ENCODE data around the gene SERINC2.

The SERINC2 gene

DNA sequence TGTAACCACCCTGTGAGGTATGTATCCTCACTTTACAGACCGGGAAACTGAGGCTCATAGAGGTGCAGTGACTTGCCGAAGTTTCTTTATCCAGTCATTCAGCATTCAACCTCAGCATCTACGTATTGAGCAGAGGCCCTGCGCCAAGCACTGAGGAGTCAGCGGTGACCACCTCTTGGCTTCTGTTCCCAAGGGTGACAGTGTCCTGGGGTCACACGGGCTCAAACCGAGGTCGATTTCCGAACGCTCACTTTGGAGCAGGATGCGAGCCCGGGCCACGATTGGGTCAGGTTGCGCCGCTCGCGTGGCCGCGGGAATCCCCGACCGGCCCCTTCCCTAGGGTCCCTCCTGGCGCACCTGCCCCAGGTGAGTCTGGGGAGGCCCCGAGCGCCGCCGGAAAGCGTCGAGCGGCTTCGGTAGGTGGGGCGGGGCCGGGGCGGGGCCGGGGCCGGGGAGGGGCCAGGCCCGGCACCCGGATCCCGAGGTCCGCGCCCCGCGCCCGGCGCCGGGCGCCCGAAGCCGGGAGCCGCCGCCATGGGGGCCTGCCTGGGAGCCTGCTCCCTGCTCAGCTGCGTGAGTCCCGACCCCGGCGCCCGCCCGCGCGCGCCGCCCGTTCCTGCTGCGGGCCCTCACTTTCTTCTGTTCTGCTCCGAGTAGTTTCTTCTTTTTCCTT, at the start of gene SERINC2:
Gene SERINC2 (plus strand): TSS at position 482 of the 673 bp plus-strand sequence. CDS start 53 bp downstream, at position 535.
- no peak for DNase-seq (ENCODE audit: low read depth)

DNA sequence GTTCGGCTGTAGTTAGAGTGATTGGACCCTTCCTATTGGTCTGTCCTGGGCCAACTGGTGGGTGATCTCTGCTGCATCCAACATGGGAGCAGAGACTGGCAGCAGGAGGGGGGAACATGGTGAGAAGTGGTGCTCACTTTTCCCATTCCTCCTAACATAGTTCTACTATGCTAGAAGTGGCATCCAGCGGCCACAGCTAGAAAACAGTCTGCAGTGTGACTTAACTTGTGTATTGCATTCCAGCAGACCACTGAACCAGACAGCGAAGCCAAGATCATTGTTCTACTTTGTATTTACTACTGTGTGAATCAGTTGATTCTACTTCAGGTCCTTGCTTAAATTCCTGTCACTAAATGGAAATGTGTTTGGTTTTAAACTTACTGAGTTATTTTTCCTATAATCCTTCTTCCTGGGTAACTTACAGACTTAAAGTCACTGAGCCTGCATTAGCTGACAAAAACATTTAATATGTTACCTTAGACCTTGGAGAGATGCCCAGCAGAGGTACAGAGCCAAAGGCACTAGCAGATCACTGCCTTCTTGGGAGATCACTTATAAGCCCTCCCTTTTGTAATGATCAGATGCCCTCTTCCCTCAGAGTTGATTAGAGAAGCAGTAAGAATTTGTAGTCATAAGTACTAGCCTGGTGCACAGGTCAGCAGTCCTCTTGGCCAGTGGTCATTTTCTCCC, 48.3 kb upstream of the SERINC2 start:
- DNase-seq (ENCODE audit: low read depth): no peak

DNA sequence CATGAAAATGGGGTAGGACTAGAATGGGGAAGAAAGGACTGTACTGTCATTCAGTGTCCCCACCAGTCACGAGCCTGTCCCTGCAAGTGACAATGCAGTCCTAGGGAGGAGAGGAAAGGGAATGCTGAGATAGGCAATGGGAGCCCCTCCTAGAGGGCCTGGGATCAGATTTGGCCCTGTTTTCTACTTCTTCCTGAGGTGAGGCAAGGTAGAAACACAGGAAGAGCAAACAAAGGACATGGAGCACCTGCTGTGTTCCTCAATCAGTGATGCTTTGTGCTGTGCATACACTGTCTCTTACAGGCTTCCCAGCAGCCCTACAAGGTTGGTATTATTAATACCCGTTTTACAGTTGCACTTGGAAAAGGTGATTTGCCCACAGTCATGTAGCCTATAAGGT, 46.2 kb upstream of the SERINC2 start:
- DNase-seq (ENCODE audit: low read depth): no peak

DNA sequence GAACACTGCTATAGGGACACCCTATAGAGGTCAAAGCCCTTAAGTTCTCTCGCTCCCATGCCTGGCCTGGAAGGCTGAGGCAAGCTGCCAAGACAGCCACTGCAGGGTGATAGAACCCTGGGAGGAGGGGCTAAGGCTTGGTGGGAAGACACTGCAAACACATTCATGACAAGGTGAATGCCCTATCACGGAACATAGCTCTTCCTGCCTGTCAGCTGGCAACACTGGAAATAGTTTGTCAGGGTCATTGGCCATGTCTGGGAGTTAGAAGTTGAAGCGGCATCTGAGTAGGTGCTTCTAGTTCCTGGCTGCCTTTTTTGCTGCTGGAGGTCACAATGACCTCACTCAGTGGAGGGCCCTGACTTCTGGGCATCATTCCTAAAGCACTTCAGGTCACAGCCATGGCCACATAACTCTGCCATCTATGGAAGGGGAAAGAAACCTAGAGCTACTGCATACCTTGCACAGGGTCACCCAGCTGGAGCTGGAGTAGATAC, 44.4 kb upstream of the SERINC2 start:
- no peak for DNase-seq (ENCODE audit: low read depth)

DNA sequence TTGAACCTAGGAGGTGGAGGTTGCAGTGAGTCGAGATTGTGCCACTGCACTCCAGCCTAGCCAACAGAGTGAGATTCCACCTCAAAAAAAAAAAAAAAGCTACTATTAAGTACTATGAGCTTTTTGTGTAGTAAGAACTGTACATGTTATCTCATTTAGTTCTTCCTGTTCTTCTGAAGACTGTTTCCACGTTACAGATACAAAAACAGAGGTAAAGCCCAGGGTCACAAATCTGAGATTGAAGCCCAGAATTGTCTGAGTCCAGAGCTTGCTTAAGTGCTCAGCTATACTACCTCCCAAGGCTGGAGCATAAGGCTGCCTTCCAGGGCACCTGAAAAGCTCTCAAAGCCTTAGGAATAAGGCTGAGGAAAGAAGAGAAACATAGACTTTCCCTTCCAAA, 43.0 kb upstream of the SERINC2 start:
- no peak for DNase-seq (ENCODE audit: low read depth)

DNA sequence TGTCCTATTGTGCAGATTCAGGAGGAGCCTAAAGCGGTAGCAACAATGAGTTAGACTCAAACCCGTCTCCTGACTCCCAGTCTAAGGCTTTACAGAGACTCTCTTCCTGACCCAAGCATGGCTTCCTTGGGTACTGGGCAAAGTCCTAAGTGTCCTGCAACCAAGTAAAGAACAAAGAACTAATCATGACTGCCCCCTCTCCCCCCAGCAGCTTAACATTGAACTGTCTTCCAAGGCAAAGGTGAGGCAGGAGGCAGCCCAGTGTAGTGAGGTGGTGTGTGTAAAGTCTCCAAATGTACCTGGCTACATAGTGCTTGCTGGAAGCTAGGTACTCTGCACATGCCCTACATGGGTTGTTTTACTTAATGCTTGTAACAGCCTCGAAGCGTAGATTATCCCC, 42.4 kb upstream of the SERINC2 start:
- DNase-seq (ENCODE audit: low read depth): no peak

DNA sequence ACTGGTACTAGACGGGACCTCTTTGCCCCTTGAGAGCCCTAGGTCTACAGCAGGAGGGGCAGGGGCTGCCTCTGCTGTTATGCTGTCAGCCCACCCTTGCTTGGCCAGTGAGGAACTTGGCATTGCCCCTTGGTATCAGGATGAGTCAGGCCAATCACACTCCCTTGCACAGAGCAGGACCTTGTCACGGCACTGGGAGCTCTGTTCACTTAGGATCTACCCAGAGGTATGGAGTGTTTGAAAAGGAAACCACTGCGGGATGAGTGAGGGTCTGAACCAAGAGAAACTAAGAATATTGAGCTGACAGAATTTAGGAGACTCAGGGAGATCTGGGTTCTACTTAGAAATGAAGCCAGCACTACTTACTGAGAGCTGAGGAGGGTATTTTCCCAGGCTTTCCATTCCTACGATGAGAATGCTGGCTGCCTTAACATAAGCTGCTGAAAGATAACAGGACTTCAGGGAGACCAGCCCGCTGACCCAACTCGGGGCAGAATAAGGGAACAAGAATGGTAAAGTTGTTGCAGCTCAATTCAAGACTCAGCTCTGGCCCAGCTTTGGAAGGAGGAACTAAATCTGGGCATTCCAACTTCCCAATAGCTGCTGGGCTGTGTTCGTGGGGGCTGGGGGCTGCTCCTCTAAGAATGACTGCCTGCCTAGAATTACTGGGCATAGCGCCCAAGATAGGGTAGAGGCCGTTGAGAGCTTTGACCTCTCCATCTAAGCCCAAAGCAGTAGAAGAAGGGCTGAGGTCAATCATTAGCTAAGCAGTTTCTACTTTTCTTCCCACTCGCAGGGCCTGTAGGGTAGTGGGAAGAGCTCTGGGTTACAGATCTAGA, 41.7 kb upstream of the SERINC2 start:
- no peak for DNase-seq (ENCODE audit: low read depth)

DNA sequence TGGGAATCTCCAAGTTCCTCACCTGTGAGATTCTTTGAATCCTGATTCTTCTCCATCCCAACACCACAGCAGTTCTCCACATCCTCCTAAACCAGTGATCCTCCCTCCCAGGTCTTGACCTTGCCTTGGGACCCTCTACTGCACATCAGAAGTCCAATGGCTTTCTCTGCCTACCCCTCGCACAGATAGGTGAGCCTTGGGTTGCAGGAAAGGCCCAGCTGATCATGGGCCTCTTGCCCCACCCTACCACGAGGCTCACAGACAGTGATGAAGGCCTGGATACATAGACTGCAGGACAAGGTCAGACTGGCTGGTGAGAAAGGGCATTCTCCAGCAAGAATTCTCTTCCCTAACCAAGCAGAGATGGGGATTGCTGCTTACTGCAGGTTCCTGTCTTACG, 41.0 kb upstream of the SERINC2 start:
- no peak for DNase-seq (ENCODE audit: low read depth)

DNA sequence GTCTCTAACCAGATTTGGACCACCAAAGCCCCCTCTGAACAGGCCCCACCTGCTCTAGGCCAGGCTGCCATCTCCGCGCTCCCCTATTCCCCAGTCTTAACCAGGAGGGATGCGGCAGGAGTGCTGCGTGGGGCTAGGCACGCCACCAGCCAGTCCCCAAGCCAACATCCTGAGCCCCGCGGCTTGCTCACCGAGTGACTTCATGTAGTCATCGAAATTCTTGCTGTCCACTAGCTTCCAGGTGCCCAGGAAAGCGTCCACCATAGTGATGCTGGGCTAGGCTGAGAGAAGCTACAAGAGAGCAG, 40.3 kb upstream of the SERINC2 start:
- DNase-seq (ENCODE audit: low read depth): no peak

DNA sequence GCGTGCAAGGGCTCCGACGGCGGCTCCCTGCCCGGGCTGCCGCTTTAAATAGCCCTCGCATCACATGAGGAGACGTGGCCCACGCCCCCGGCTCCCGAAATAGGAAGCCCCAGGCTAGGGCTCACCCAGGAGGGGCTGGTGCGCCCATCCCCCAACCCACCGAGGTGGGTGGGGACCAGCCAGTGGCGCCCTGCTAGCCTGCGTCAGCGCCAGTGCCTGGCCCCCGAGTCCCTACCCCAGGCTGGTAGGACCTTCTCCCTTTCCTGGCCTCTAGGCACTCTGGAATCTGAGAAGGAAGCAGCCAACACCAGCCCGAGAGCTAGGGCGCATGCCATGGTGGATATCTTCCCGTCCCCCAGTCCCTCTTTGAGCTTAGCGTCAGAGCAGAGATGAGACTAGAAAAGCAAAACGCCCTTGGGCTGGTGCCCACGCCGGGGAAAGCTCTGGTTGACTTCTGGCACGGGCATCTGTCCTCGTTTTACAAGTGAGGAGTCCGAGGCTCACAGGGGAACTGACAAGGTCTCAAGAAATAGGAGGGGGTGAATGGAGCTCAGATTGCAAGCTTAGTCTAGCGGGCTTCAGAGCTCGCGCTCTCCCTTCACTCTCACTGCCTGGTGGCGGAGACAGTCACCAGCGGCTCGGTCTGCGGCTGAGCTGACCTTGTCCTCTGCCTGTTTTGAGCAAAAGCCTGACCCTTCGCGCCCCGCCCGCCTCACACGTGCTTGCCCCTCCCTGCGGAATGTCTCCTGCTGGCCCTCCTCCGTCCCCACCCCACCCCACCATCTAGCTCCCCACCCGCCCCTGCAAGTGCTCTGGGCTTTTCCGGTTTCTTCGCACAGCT, 39.7 kb upstream of the SERINC2 start, which contains the start of gene FABP3:
Gene FABP3 (minus strand): TSS at position 21 of the 841 bp plus-strand sequence. CDS start 62 bp downstream, outside the sequence.
- no peak for DNase-seq (ENCODE audit: low read depth)

DNA sequence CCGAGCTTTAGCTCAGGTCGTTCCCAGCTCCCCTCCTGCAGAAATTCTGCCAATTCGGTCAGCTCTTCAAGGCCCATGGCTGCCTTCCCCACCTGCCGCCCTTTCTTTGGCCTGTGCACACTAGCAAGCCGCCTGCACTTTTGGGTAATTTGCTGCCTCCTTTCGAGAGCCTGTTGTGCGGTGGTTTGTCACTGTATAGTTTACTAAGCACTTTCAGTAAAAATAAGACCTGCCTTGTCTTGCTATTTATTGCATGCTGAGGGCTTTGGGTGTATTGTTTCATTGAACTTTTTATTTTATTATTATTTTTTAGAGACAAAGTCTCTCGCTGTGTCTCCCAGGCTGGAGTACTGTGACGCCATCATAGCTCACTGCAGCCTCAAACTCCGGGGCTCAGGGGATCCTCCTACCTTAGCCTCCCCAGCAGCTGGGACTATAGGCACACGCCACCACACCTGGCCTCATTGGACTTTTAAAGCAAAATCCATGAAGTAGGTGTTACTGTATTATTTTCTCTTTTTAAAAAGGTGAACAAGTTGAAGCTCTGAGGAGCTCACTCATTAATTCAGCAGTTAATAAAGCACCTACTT, 39.0 kb upstream of the SERINC2 start:
- no peak for DNase-seq (ENCODE audit: low read depth)

DNA sequence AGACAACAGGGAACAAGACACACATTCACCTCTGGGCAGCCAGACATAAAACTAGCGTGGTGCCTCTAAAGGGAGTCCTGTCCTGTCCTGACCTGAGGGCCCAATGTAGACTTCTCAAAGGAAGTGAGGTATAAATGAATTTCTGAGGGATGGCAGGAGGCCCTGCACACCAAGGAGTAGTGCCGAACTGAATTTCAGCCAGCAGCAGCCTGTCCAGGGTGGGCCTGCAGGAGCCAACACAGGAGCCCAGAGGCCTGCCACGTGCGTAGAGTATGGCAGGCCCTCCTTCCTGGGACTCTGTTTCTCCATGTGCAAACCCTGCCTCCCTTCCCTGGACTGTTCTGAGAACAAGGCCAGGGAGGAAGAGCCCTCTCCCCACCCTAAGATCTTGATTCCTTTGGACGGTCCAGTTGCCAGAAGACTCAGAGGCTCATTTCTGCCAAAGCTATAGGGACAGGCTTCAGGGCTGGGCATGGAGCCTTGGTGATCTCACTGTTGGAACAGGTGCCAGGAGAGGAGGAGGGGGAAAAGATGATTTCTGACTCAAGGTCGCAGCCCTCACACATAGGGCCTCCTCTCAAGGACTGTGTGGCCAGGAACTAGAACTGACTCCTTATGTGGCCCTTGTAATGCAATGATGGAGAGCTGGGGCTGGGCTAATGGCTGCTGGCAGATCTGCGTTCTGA, 38.4 kb upstream of the SERINC2 start:
- DNase-seq (ENCODE audit: low read depth): no peak

DNA sequence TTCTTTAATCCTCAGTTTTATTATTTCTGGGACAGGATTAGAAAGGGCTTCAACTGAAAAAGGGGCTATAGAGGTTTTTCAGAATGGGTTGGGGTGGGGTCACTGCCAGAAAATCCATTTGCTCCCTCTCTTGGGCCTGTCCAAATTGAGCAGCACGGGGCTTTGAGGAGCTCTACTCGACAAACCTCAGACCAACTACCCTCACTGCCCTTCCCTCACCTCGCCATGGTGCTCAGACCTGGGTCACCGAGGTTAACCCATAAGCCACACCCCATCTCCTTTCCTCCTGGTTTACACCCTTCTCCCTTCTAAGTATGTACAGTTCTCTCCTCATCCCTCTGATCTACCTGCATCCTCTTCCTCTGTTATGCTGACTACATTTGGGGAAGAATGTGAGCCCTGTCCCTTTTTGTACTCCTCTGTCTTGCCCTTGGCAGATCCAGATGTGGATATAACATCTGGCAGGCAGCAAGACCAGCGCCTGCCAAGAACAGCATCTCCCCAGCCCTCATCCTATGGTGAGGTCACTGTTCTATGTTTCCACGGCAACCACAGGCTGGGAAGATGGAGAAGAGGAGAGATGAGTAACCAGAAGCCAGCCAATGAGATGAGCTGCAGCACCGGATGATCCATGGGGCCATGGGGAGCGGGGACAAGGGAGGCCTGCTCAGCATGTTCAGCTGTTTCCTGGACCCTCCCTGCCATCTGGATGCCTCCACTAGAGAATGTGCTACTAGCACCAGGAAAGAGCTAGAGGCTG, 36.5 kb upstream of the SERINC2 start:
- DNase-seq (ENCODE audit: low read depth): peak; percentile 90

DNA sequence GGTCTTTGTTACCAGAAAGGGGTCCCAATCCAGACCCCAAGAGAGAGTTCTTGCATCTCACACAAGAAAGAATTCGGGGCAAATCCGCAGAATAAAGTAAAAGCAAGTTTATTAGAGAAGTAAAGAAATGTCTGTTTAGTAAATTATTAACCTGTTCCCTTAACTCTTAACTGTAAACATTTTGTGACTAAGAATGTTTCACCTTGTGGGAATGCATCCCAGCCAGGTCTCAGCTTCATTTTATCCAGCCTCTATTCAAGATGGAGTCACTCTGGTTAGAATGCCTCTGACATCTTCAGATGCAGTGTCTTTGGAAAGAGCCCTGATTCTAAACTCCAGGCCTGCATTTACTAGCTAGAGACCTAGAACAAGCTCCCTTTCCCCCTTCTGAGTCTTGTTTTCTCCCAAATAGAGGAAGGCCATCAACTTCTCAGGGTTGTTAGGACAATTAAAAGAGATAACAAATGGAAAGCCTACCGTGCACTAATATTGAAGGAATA, 35.6 kb upstream of the SERINC2 start:
- no peak for DNase-seq (ENCODE audit: low read depth)

DNA sequence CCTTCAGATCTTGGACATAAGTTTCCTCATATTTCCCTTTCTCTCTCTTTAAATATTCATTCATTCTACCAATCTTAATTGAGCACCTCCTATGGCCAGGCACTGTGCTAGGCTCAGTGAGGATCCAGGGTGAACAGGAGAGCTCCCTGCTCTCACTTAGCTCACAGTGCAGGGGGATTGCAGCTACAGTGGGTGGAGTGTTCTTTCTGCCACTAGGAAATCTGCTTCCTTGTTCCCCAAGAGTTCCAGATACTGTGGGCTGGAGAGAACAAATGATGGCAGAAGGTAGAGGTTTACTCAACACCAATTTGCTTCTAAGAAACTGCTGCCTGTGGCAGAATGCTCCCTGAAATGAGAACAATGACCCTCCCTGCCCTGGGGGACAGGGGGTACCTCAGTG, 35.0 kb upstream of the SERINC2 start:
- DNase-seq (ENCODE audit: low read depth): no peak

DNA sequence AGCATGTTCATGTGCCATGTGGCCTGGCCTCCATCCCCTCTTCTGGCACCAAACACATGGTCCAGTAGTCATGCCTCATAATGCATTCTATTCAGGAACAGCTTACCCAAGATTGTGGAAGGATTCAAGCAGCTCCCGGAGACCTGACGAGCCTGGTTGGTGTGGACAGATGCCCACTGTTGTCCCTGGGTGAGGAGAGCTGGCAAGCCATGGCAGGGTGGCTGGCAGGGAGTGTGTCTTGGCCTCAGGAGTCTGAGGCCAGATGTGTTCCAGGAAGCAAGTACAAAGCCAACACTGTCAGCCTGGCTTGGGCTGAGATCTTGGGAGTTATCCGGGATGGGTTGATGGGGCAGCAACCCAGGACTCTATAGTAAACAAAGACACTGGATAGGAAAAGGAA, 32.8 kb upstream of the SERINC2 start:
- DNase-seq (ENCODE audit: low read depth): no peak

DNA sequence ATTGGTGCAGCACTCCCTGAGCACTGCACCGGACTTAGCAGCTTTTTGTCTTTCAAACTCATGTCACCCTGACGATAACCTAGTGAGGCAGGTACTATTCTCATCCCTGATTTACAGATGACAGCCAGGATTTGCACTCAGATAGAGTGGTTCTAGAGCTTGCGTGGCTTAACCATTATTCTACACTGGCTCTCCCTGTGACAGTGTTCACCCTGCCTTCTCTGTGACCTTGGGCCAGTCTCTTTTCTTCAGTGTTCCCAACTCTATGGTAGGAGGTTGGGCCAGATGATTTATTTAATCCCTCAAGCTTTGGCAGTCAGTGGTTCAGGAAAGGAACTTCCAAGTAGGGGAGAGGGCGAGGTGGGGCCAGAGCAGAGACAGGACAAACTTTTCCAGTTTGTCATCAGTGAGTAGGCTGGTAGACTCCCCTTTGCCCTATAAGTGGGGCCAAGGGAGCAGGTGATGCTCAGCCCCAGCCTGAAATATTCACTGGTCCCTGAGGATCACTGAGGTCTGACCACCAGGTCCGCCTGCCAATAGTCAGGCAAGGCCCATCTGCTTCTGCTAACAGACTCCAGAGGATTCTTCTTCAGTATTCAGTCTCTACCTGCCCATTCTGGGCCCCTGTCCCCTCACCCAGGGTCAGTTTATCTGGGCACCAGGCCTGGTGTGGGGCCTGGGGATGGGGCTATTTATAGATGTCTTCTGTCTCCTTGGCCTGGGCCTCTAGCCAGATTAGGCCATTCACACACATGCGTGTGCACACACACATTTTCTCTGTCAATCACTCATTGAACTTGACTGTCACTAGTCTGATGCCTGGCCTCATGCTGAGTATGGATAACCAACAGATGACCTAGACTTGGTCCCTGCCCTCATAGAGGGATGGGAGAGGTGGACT, 31.4 kb upstream of the SERINC2 start:
- no peak for DNase-seq (ENCODE audit: low read depth)

DNA sequence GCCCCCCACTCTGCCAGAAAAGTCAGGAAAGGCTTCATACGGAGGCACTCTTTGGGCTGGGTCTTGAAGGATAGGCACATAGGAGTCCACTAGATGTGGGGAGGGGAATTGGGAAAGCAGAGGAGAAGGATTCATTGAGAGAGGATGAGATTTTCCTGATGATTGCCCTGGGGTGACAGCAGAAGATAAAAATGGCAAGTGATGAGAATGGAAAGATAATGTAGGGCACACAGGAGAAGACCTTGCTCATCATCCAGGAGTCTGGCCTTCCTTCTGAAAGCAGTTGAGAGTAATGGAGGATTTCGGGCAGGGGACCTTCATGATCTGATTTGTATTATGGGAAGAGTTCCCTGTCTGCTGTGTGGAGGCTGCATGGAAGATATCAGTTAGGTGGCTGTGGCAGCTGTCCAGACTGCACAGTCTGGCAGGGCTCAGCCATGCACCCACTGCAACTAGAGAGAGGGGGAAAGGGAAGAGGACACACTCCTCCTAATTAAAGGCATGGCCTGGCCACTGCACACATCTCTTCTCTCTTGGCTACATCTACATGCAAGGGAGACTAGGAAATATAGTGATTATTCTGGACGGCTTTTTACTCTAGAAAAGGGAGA, 30.5 kb upstream of the SERINC2 start:
- no peak for DNase-seq (ENCODE audit: low read depth)

Data from GM04503 (cell line).